Measurements from ENCODE around the gene PHC2. TPM values are rescaled to one million over a fixed set of nuclear protein-coding genes. Genes with fewer than 3 reads are reported as not detected.

The PHC2 gene
- total RNA-seq, 1 donor = 75.6 TPM

- no peak overlapping the region for H3K4me3 ChIP-seq (ENCODE audit: low read depth, low read length)
- TF ChIP-seq, protein P1, sequence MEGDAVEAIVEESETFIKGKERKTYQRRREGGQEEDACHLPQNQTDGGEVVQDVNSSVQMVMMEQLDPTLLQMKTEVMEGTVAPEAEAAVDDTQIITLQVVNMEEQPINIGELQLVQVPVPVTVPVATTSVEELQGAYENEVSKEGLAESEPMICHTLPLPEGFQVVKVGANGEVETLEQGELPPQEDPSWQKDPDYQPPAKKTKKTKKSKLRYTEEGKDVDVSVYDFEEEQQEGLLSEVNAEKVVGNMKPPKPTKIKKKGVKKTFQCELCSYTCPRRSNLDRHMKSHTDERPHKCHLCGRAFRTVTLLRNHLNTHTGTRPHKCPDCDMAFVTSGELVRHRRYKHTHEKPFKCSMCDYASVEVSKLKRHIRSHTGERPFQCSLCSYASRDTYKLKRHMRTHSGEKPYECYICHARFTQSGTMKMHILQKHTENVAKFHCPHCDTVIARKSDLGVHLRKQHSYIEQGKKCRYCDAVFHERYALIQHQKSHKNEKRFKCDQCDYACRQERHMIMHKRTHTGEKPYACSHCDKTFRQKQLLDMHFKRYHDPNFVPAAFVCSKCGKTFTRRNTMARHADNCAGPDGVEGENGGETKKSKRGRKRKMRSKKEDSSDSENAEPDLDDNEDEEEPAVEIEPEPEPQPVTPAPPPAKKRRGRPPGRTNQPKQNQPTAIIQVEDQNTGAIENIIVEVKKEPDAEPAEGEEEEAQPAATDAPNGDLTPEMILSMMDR (IDR thresholded peaks at IDR 0.05; ENCODE audit: insufficient read depth, low read depth, low read length) = no peak
- peak; percentile 65 for DNase-seq (ENCODE audit: low read depth)
These were observed 51.1 kb downstream of the PHC2 start for GRCh38 chr1:33379631-33380354.

DNA sequence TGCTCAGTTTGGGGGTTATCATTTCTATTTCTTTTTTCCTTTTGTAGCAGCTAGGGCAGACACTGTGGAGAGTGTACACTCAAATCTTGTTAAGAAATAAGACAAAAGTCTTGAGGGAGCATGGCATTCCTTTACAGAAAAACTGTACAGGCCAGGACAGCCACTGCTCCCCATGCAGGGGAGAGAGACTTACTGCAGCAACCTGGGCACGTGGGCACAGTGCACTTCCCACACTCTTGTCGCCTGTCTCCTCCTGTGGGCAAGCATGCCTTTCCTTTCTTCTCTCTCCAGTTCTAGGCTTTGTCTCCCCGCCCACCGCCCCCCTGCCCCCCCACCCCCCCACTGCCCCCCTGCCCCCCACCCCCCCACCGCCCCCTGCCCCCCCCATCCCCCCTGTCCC is 51.9 kb downstream of the PHC2 start:
- TF ChIP-seq, protein P1 (IDR thresholded peaks at IDR 0.05; ENCODE audit: insufficient read depth, low read depth, low read length) = no peak
- DNase-seq (ENCODE audit: low read depth) = no peak

GRCh38 chr1:33378524-33378923 is 52.4 kb downstream of the PHC2 start:
- no peak for DNase-seq (ENCODE audit: low read depth)
- H3K4me3 ChIP-seq (ENCODE audit: low read depth, low read length) = no peak overlapping the region
- TF ChIP-seq, protein P1 (IDR thresholded peaks at IDR 0.05; ENCODE audit: insufficient read depth, low read depth, low read length) = no peak

More for the DNA sequence above, 51.9 kb downstream of the PHC2 start:
- no peak overlapping the region for H3K4me3 ChIP-seq (ENCODE audit: low read depth, low read length)

DNA sequence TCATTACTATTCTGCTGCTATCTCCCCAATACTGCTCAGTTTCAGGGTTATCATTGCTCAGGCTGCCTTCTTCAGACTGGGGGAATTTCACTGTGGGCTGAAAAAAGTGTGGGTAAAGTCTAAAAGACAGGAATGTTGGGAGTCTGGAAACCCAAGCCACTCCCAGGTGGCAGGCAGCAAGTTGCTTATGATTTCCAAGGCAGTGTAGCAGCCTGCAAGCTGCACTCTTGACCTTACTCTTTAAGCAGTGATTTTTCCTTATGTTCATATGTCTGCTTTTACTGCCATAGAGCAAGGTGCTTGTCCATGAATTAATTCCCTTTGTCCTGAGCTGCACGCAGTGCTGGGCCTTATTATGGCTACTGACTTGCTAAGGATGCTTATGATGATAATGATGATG is 53.1 kb downstream of the PHC2 start:
- TF ChIP-seq, protein P1 (IDR thresholded peaks at IDR 0.05; ENCODE audit: insufficient read depth, low read depth, low read length) = no peak
- no peak overlapping the region for H3K4me3 ChIP-seq (ENCODE audit: low read depth, low read length)
- DNase-seq (ENCODE audit: low read depth) = peak; percentile 52

DNA sequence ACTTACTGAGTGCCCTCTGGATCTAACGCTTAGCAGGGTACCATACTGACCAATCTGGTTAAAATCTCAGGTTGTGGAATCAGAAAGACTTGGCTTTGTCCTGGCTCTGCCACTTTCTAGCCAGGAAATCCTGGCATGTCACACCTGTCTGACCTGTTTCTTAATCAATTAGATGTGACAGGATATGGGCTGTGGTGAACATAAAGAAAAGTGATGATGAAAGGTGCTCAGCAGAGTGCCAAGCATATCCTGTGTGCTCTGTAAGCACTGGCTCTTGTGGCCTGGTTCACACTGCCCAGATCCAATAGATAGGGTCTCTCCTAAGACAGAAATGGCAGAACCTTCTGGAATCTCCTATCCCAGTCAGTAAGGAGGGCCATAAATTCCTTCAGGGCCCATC is 53.9 kb downstream of the PHC2 start:
- TF ChIP-seq, protein P1 (IDR thresholded peaks at IDR 0.05; ENCODE audit: insufficient read depth, low read depth, low read length) = no peak
- no peak overlapping the region for H3K4me3 ChIP-seq (ENCODE audit: low read depth, low read length)
- no peak for DNase-seq (ENCODE audit: low read depth)

GRCh38 chr1:33375316-33375715 is 55.6 kb downstream of the PHC2 start:
- TF ChIP-seq, protein P1 (IDR thresholded peaks at IDR 0.05; ENCODE audit: insufficient read depth, low read depth, low read length) = no peak
- no peak for DNase-seq (ENCODE audit: low read depth)
- H3K4me3 ChIP-seq (ENCODE audit: low read depth, low read length) = no peak overlapping the region

Measured in fibroblast of villous mesenchyme (primary cell).